Measurements from ENCODE around the gene THAP2. TPM values are rescaled to one million over a fixed set of nuclear protein-coding genes. Genes with fewer than 3 reads are reported as not detected.
"Not testable (repeated sequence)": the region's sequence is repeated elsewhere in the genome, so short reads cannot be mapped to it uniquely, and the experiment has no call there.

THAP2 gene
- polyA plus RNA-seq, 12 donors, result 8.4 to 15.9 (median 11.7) TPM; not detected in 1

DNA sequence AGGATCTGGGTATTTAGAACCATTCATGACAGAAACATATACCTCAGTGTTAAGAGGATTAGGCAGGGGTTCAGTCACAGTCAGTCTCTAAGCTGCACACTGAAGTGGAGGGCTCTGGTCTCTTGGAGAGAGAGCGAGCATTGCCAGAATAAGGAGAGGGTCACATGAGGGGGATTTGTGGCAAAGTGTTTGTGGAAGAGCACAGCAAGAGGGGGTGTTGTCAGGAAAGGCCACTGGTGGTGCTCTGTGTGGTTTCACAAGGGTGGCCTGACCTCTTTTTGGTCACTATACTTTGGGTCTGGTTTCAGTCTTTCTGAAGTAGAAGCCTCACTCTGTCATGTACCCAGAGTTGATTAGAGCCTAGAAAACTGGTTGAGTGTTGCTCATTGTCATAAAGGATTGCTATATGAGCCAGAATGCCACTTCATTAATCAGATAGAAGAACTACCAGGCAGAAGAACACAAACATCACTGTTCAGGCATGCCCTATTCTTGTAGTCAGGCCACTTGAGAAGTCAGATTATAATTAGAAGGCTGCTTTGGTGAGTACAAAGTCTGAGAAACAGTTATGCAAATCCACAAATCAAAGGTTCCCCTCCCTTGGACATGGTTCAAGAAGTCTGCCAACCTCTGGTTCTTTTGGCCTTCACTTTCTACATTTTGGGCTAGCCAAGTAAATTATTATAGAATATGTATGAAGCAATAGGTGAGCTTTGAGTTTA lies 30.2 kb downstream of the THAP2 start:
- no peak for DNase-seq

DNA sequence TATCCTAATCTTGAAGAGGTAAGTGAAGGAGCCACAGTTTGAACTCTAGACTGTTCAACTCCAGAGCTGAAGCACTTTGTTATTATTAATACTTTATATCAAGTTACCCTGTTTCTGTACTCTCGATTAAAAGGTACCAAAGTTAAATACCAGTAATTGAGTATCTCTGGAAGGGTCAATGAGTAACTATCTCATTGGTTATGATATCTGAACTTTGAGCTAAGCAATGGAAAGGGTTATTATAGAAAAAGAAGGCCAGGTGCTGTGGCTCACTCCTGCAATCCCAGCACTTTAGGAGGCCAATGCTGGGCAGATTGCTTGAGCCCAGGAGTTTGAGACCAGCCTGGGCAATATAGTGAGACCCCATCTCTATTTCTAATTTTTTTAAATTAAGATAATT lies 31.7 kb downstream of the THAP2 start:
- DNase-seq, result no peak

DNA sequence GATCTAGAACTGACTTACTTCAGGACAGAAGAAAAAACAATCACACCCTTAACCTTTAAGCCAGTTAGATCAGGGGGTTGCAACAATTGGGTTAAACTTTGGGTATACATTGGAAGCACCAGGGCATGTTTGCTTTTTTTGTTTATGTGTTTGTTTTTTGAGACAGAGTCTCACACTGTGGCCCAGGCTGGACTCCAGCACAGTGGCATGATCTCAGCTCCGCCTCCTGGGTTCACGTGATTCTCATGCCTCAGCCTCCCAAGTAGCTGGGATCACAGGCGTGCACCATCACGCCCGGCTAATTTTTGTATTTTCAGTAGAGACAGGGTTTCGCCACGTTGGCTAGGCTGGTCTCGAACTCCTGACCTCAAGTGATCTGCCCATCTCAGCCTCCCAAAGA lies 38.1 kb downstream of the THAP2 start:
- not testable (repeated sequence) for DNase-seq

DNA sequence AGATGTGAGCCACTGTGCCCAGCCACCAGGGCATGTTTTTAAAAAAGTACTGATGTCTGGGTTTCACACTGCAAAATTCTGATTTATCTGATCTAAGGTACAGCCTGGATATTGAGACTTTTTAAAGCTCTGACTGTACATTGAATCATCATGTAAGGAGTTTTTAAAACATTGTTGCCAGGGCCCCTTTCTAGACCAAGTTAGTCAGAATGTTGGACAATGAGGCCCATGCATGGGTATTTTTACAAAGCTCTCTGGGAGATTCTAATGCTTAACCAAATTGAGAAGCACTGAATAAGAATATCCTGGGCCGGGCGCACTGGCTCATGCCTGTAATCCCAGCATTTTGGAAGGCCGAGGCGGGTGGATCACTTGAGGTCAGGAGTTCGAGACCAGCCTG lies 38.5 kb downstream of the THAP2 start:
- no peak for DNase-seq

DNA sequence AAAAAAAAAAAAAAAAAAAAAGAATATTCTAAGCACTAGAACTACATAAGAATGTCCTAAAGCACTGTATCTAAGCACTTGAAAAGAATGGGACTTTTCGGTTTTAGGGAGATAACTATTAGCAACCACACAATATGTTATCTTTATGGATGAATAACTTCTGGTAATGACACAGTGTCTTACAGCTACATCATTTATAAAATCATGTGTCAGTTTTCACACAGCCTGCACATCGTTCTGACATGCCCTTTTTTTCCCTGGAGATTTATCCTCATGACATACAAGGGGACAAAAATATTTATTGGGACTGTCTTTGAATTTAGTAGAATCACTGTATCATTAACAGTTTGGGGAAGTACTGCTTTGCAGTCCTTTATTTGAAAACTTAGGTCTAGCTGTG lies 39.1 kb downstream of the THAP2 start:
- DNase-seq, result no peak

DNA sequence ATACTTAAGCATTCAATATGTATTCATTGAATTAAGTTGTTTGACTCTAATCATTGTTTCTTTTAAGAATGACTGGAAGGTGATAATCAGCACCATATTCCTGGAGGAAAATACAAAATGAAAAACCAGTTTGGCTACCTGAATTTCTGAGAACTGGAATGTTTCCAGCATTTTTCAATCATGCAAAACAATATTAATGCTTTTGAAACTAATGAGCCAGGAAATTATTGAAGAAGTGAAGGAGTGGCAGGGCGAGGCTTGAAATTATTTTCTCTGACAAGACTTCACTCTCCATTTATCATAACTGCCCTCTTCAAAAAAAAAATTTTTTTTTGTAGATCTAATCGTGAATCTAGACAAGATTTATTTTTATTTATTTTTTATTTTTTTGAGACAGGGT lies 40.8 kb downstream of the THAP2 start:
- no peak for DNase-seq

DNA sequence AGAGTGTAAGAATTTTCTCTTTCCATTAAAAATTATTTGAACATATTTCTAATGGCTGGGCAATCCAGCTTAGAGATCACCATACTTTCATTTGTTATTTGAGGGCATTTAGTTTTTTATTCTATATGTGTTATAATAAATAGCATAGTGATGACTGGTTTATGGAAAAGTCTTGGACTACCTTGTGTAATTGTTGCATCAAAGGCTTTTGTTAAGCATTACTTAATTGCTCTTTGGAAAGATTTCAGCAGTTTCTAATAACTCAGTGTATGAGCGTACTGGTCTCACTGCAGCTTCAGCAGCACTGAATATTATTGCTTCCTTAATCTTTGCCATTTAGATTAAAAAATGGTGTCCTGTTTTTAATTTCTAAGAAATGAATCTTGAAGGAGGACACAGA lies 44.6 kb downstream of the THAP2 start:
- DNase-seq, result no peak

DNA sequence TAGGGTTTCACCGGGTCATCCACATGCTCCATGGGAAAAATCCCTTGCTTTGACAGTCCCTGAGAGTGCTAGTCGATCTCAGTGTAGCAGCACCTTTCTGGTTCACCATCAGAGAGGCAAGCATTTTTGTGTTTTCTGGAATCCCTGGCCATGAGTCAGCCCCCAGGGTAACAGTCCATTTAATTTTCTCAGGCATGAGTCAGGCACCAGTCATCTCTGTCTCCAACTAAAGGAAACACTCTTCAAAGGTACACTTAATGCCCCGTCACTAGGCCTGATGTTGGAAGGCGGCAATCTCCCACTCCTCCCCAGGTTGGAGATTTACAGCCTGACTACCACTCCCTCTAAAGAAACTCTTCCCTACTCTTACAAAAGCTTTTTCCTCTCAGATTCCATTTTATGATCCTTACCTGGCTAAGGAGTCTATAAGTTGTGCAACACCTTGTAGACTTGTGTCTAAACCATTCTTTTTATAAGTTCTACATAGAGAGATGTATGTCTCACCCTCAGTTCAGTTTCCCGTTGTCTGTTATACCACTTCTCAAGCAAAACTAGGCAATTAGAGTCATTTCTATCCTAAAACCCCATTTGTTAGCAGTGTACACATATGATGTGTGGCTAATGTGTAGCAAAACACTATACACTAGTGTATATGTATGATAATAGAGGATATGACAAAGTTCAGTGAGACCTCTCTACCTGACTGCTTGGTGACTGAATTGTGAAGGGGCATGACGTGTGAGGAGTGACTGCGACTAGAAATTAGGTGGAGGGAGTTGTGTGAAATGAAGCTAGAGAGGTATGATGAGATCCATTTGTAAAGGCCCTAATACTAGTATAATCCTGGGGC lies 46.4 kb downstream of the THAP2 start:
- DNase-seq, result no peak

DNA sequence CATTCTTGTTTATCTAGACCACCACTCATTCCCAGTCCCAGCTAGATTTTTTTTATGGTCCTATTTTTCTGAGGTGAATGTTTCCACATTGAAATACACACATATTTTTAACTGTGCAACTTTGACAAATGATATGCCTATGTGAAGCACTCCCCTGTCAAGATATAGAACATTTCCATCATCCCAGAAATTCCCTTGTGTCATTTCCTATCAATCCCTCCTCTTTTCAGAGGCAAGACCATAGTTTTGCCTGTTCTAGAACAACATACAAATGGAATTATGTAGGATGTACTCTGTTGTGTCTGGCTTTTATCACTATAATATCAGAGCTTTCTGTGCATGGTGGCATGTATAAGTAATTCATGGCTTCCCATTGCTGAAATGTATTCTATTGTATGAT lies 54.5 kb downstream of the THAP2 start:
- DNase-seq, result no peak

DNA sequence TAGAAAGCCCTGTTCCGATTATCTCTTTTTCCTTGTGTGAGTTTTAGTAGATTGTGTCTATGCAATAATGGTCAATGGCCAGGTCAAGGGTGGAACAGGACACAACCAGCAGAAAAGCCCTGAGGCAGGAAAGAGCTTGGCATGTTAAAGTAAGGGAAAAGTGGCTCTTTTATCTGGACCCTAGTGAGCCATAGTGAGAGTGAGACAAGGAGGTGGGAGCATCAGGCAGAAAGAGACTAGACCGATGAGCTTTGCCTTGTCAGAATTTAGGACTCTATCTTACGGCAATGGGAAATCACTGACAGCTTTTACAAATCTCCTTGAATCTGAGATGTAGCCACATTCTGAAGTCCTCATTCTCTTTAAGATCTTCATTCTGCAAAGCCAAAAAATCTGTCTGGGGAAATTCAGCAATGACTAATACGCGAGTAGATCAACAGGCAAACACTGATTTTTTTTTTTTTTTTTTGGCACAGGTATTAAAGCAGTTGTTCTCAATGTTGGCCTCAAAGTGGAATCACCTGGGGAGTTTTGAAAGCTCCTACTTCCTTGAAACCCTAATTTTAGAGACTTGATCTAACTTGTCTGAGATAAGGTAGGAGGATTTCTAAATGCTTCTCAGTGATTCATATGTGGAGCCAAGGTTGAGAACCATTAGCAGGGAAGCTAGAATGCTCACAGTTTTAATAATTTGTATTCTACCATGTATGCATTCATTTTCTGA lies 55.7 kb downstream of the THAP2 start:
- DNase-seq, result no peak

DNA sequence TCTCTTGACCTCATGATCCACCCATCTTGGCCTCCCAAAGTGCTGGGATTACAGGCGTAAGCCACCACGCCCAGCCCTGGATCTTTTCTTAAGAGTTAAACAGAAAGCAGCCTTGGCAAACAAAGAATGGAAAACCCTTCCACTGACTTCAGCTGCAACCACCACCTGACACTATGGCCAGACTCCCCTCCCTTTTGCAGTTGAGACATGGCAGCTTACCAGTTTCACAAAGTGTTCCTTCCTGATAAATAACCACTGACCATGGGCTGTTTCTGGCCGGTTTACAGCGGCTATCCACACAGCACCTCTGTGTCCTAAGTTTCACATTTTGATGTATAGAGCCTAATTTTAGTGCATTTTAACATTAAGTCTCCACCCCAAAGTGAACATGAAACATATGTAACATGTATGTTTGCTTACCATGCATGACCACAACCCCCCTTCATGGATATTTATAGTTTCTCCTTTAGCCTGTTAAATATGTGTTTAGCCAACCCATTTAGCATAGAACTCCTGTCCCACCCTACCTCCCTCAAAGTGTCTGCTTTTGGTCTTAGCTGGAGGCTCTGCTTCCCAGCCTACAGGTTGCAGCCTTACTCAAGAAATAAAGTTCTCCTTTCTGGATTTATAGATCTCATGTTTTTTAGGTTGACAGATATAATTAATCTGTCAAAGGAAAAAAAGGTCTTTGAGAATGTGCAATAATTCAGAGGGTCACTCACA lies 57.8 kb downstream of the THAP2 start:
- no peak for DNase-seq

DNA sequence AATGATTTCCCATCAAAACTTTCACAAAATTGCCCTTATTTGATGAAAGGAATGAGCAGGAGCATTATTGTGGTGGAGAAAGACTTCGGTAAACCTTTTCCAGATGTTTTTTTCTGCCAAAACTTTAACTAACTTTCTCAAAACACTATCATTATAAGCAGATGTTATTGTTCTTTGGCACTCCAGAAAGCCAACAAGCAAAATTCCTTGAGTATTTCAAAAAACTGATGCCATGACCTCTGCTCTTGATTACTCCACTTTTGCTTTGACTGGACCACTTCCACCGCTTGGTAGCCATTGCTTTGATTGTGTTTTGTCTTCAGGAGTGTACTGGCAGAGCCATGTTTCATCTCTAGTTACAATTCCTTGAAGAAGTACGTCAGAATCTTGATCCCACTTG lies 60.9 kb downstream of the THAP2 start:
- no peak for DNase-seq

DNA sequence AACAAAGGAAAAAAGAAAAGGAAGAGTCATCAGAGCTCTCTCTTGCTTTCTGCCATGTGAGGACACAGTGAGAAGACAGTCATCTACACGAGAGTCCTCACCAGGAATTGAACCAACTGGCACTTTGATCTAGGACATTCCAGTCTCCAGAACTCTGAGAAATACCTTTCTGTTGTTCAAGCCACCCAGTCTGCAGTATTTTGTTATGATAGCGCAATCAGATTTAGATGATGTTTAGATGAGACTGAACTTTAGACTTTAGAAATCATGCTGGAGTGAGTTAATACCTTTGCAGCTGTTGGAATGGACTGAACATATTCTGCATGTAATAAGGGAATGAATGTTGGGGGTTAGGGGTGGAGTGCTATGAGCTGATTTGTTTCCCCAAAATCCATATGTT lies 62.4 kb downstream of the THAP2 start:
- DNase-seq, result no peak

DNA sequence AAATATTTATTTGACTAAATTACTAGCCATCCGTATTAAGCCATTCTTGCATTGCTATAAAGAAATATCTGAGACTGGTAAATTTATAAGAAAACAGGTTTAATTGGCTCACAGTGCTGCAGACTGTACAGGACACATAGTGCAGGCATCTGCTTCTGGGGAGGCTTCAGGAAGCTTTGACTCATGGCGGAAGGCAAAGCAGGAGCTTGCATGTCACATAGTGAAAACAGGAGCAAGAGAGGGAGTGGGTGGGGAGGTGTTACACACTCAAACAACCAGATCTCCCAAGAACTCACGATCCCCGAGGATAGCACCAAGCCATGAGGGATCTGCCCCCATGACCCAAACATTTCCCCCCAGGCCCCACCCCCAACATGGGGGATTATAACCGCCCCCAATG lies 63.9 kb downstream of the THAP2 start:
- no peak for DNase-seq

Other genes with a start within 250 kb of the THAP2 start
- gene LGR5, start 224.5 kb upstream of the THAP2 start, polyA plus RNA-seq (ENCODE audit: insufficient read length in 12 of 12), result 10 to 100 TPM in 4 of 12 donors, 1 to 10 TPM in 7, not detected in 1; 3.1 to 24.8 (median 5.9) TPM
- 10 to 100 TPM in 11 of 12 donors, not detected in 1; 26.4 to 77.3 (median 45.3) TPM for gene ZFC3H1, start 453 bp upstream of the THAP2 start, polyA plus RNA-seq (ENCODE audit: insufficient read length in 12 of 12)
- 10 to 100 TPM in 11 of 12 donors, not detected in 1; 22.2 to 42.6 (median 32.5) TPM for gene TMEM19, start 21.8 kb downstream of the THAP2 start, polyA plus RNA-seq (ENCODE audit: insufficient read length in 12 of 12)
- gene RAB21, start 90.6 kb downstream of the THAP2 start, polyA plus RNA-seq (ENCODE audit: insufficient read length in 12 of 12), result 10 to 100 TPM; 16.4 to 58.5 (median 49.2) TPM
- gene TBC1D15, start 175.5 kb downstream of the THAP2 start, polyA plus RNA-seq (ENCODE audit: insufficient read length in 12 of 12), result 10 to 100 TPM in 11 of 12 donors, not detected in 1; 24.6 to 47.5 (median 33.7) TPM

All from muscle of arm (tissue), 12 donors.